ENCODE results near the gene CTNND2.

- TF ChIP-seq TAF1 (conservative IDR thresholded peaks at IDR 0.05) (no peak), REST (IDR thresholded peaks at IDR 0.05) (no peak), HNF4G (IDR thresholded peaks at IDR 0.05) (no peak), CTCF (IDR thresholded peaks at IDR 0.05; ENCODE audit: low read depth, low read length, missing input control) (no peak), RXRA (IDR thresholded peaks at IDR 0.05) (no peak), RAD21 (IDR thresholded peaks at IDR 0.05) (no peak)
These were observed 401.5 kb downstream of the CTNND2 start for GRCh38 chr5:11502783-11503182.
